SK-N-SH (cell line): Measurements from ENCODE around the gene ARFGEF2. TPM values are rescaled to one million over a fixed set of nuclear protein-coding genes. Genes with fewer than 3 reads are reported as not detected.

Source experiments
- CTCF ChIA-PET: fragments of 300-600, 350-600 bp; formaldehyde crosslinking; extraction: SDS; loops from one replicate; lab custom pipeline; 2021; lab: Yijun Ruan, JAX
- POLR2A ChIA-PET: fragments of 350-600 bp; sonication (Branson Sonifier 250); formaldehyde crosslinking; extraction: SDS; loops from one replicate; lab custom pipeline; 2020; ENCODE audit warnings: antibody characterized with exemption, inconsistent platforms; lab: Yijun Ruan, JAX
- DNase-seq: peaks from one replicate; pipeline ENCODE4 v3.0.0; 2012
- H2AFZ ChIP-seq: fragments of 200-600 bp; sonication (generic); 2 replicates; pipeline ENCODE4 v1.8.1; 2016; ENCODE audit warnings: antibody characterized with exemption, mild to moderate bottlenecking, low read depth
- H3F3A ChIP-seq: fragments of 200-600 bp; sonication (generic); replicated peaks from 2 replicates; pipeline ENCODE3; 2016; ENCODE audit warnings: antibody characterized with exemption, mild to moderate bottlenecking; ENCODE audit not compliant: insufficient read depth
- H3K27ac ChIP-seq, 2 experiments: fragments of 200-500 bp in 1 of 2; fragments of 200-600 bp in 1 of 2; sonication (Bioruptor generic) in 1 of 2; sonication (generic), shearing (Covaris generic) in 1 of 2; 2 replicates each; pipeline versions ENCODE4 v1.5.1 to v1.6.1; 2014 to 2016; ENCODE audit warnings: low read depth in 2 of 2, inconsistent platforms in 1 of 2, low read length in 1 of 2, mild to moderate bottlenecking in 1 of 2, mixed read lengths in 1 of 2
- H3K27me3 ChIP-seq: fragments of 200-600 bp; sonication (generic), shearing (Covaris generic); 2 replicates; pipeline ENCODE4 v1.6.1; 2016; ENCODE audit warnings: mixed run types; ENCODE audit not compliant: insufficient read depth
- H3K36me3 ChIP-seq, 2 experiments: fragments of 200-500 bp in 1 of 2; fragments of 200-600 bp in 1 of 2; sonication (Bioruptor generic) in 1 of 2; sonication (generic) in 1 of 2; replicated peaks in 1 of 2; 2 replicates each; pipeline versions ENCODE3 to v1.5.1; 2014 to 2016; ENCODE audit warnings: low read length in 1 of 2, mild to moderate bottlenecking in 1 of 2; ENCODE audit not compliant: insufficient read depth in 2 of 2, control insufficient read depth in 1 of 2
- H3K4me1 ChIP-seq, 2 experiments: fragments of 200-500 bp in 1 of 2; fragments of 200-600 bp in 1 of 2; sonication (Bioruptor generic) in 1 of 2; sonication (generic), shearing (Covaris generic) in 1 of 2; 2 replicates each; pipeline versions ENCODE4 v1.5.1 to v1.6.1; 2014 to 2016; ENCODE audit warnings: low read depth in 1 of 2, low read length in 1 of 2, mixed run types in 1 of 2; ENCODE audit not compliant: insufficient read depth in 2 of 2, control insufficient read depth in 1 of 2
- H3K4me2 ChIP-seq: fragments of 200-600 bp; sonication (generic), shearing (Covaris generic); 2 replicates; pipeline ENCODE4 v1.6.1; 2017; ENCODE audit warnings: mixed run types
- H3K4me3 ChIP-seq, 2 experiments: fragments of 200-500 bp in 1 of 2; fragments of 200-600 bp in 1 of 2; sonication (Bioruptor generic) in 1 of 2; sonication (generic), shearing (Covaris generic) in 1 of 2; 2 replicates each; pipeline versions ENCODE4 v1.5.1 to v1.8.1; 2014 to 2016; ENCODE audit warnings: low read depth in 2 of 2, inconsistent platforms in 1 of 2, low read length in 1 of 2, mild to moderate bottlenecking in 1 of 2, mixed read lengths in 1 of 2, moderate library complexity in 1 of 2
- H3K79me2 ChIP-seq: fragments of 200-600 bp; sonication (generic); 2 replicates; pipeline ENCODE4 v1.8.1; 2017; ENCODE audit warnings: mild to moderate bottlenecking; ENCODE audit not compliant: insufficient read depth
- H3K9ac ChIP-seq: fragments of 200-600 bp; sonication (generic); 2 replicates; pipeline ENCODE4 v1.6.1; 2017; ENCODE audit warnings: mixed run types
- H3K9me2 ChIP-seq: fragments of 200-600 bp; sonication (generic); 2 replicates; pipeline ENCODE4 v1.6.1; 2017; ENCODE audit warnings: mixed run types
- H3K9me3 ChIP-seq: fragments of 200-600 bp; sonication (generic); 2 replicates; pipeline ENCODE4 v1.6.1; 2017; ENCODE audit warnings: mixed run types, mild to moderate bottlenecking, moderate library complexity
- H4K20me1 ChIP-seq: fragments of 200-600 bp; sonication (generic); 2 replicates; pipeline ENCODE4 v1.6.1; 2017; ENCODE audit warnings: mild to moderate bottlenecking, mixed run types; ENCODE audit not compliant: insufficient read depth
- CHD2 ChIP-seq: fragments of 150-350 bp; IDR thresholded peaks from 2 replicates; pipeline ENCODE4 v1.6.1; 2018; ENCODE audit warnings: low read length; ENCODE audit not compliant: partially characterized antibody
- EP300 ChIP-seq, 2 experiments: IDR thresholded peaks; 2 replicates each; pipeline versions ENCODE4 v1.4.0 to v1.6.1; 2012; ENCODE audit warnings: borderline replicate concordance in 1 of 2, low read depth in 1 of 2, low read length in 1 of 2
- FOSL2 ChIP-seq: IDR thresholded peaks from 2 replicates; pipeline ENCODE4 v1.4.0; 2012; ENCODE audit warnings: low read depth, mild to moderate bottlenecking, moderate library complexity, borderline replicate concordance
- GABPA ChIP-seq: IDR thresholded peaks from 2 replicates; pipeline ENCODE4 v1.4.0; 2012; ENCODE audit warnings: low read depth, mild to moderate bottlenecking
- GATA2 ChIP-seq: sonication (generic); formaldehyde crosslinking; IDR thresholded peaks from 2 replicates; pipeline ENCODE4 v1.5.0; 2020; ENCODE audit warnings: mild to moderate bottlenecking, missing genetic modification reagents
- MXI1 ChIP-seq: IDR thresholded peaks from 2 replicates; pipeline ENCODE4 v1.6.1; 2012; ENCODE audit warnings: mild to moderate bottlenecking, low read depth, low read length, improper control_type of control experiment
- NFIC ChIP-seq: IDR thresholded peaks from 2 replicates; pipeline ENCODE4 v1.4.0; 2012; ENCODE audit warnings: borderline replicate concordance
- POLR2AphosphoS5 ChIP-seq: IDR thresholded peaks from 2 replicates; pipeline ENCODE4 v1.6.1; 2012; ENCODE audit warnings: low read depth, low read length
- RAD21 ChIP-seq: IDR thresholded peaks from 2 replicates; pipeline ENCODE4 v1.6.1; 2012; ENCODE audit warnings: mild to moderate bottlenecking, low read length
- RCOR1 ChIP-seq: fragments of 150-350 bp; IDR thresholded peaks from 2 replicates; pipeline ENCODE4 v1.6.1; 2017; ENCODE audit warnings: antibody characterized with exemption, low read length
- SIN3A ChIP-seq: IDR thresholded peaks from 2 replicates; pipeline ENCODE4 v1.6.1; 2012; ENCODE audit warnings: low read depth, mild to moderate bottlenecking, low read length, moderate library complexity, borderline replicate concordance
- YY1 ChIP-seq: IDR thresholded peaks from 2 replicates; pipeline ENCODE4 v1.4.0; 2012; ENCODE audit warnings: low read depth, mild to moderate bottlenecking
- WGBS: methylation state at CpG from one replicate; pipeline ENCODE4 v1.1.6; 2017; ENCODE audit warnings: low lambda C conversion rate; 5-methylcytosine and 5-hydroxymethylcytosine counted together
- polyA plus RNA-seq, 3 experiments: library from polyadenylated mRNA; depleted of rRNA; stranded (reverse); fragments of >200 nt; gene quantifications; 2 replicates each; pipeline ENCODE4 v1.2.3, GENCODE V29; 2012
- TF ChIP-seq, protein P1 (sequence below): fragments of 150-350 bp; IDR thresholded peaks from 2 replicates; pipeline ENCODE4 v1.6.1; 2016; ENCODE audit warnings: mild to moderate bottlenecking, low read depth, low read length
- TF ChIP-seq, protein P2 (sequence below): IDR thresholded peaks from 2 replicates; pipeline ENCODE4 v1.4.0; 2012; ENCODE audit warnings: low read depth, borderline replicate concordance
- TF ChIP-seq, protein P3 (sequence below): IDR thresholded peaks from 2 replicates; pipeline ENCODE4; 2012

ARFGEF2 gene
- polyA plus RNA-seq, 1 of the 3 experiments (the other 2 are of a cell fraction) = 6.1 TPM

DNA sequence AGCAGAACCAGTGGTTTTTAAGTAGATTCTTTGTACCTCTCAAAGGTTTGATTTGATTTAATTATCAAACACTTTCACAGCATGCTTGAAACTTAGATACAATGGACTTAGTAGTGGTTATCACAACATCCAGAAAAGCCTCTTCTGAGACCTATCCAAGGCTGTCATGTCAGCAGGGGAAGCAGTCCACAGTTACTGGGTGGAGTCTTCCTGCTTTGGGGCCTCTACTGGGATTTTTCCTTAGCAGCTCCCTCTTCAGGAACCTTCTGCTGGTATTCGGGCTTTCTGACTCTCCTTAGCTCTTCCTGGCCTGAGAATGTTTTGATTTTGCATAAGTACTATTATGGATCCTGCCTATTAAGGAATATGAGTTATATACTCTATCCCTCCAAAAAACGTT, 36.0 kb downstream of the ARFGEF2 start:
- no peaks in the 10 kb centered on the region for H3F3A ChIP-seq
- no peaks in the 10 kb centered on the region for H4K20me1 ChIP-seq
- H3K4me1 ChIP-seq = peaks cover 0 to 2% of the 10 kb centered on the region in 2 experiments; a peak in 1 of 4 replicates
- CTCF ChIA-PET = interaction anchor here (1.4 kb wide), 1 partner anchor 300 kb away, joined by 4 read pairs; no protein-coding TSS in a partner anchor
- H3K4me3 ChIP-seq = no peak overlapping the region
- no peak for TF ChIP-seq SIN3A
- TF ChIP-seq, protein P1, sequence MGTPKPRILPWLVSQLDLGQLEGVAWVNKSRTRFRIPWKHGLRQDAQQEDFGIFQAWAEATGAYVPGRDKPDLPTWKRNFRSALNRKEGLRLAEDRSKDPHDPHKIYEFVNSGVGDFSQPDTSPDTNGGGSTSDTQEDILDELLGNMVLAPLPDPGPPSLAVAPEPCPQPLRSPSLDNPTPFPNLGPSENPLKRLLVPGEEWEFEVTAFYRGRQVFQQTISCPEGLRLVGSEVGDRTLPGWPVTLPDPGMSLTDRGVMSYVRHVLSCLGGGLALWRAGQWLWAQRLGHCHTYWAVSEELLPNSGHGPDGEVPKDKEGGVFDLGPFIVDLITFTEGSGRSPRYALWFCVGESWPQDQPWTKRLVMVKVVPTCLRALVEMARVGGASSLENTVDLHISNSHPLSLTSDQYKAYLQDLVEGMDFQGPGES = no peak
- DNase-seq = no peak
- H3K27ac ChIP-seq = no peak overlapping the region
- no peak overlapping the region for H3K4me2 ChIP-seq
- no peak overlapping the region for H2AFZ ChIP-seq
- H3K9me3 ChIP-seq = no peaks in the 10 kb centered on the region
- 90% methylated on average over 2 of the region's 2 CpGs for WGBS
- H3K79me2 ChIP-seq = no peaks in the 10 kb centered on the region
- no peaks in the 10 kb centered on the region for H3K9me2 ChIP-seq
- H3K27me3 ChIP-seq = no peaks in the 10 kb centered on the region
- H3K36me3 ChIP-seq = peaks cover 31 to 49% of the 10 kb centered on the region in 2 experiments
- POLR2A ChIA-PET = no interaction called here
- no peak overlapping the region for H3K9ac ChIP-seq

DNA sequence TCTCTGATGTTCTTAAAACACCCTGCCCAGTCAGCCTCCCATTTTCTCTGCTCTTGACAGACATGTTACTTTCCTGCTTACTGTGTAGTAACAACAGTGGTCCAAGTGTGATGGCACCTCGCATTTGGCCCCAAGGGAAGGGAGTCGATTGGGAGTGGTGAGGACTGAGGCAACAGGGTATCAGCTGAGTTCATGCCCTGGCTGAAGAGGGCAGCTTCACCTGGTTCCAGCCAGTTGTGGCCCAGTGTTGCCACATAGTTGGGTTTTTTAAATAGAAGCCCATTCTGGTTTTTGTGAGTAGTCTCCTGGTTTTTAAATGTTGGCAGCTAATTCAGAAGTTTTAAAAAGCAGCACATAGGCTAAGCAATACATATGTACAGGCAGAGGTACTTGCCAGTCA, 37.2 kb downstream of the ARFGEF2 start:
- no peak for DNase-seq
- Histone ChIP-seq H4K20me1 (no peaks in the 10 kb centered on the region), H3K27ac (no peak overlapping the region), H3K4me2 (no peak overlapping the region), H2AFZ (no peak overlapping the region), H3K27me3 (no peaks in the 10 kb centered on the region), H3K9me3 (no peaks in the 10 kb centered on the region), H3K9ac (no peak overlapping the region), H3K4me1 (peaks cover 0 to 2% of the 10 kb centered on the region in 2 experiments; a peak in 1 of 4 replicates), H3K4me3 (no peak overlapping the region), H3K79me2 (no peaks in the 10 kb centered on the region), H3K36me3 (peaks cover 23 to 42% of the 10 kb centered on the region in 2 experiments), H3F3A (no peaks in the 10 kb centered on the region), H3K9me2 (no peaks in the 10 kb centered on the region)
- ChIA-PET CTCF (interaction anchor here (1.0 to 1.9 kb wide), 2 partner anchors 10 to 301 kb away, joined by 3 to 4 read pairs; no protein-coding TSS in a partner anchor), POLR2A (no interaction called here)
- TF ChIP-seq NFIC = no peak
- 96% methylated on average over 2 of the region's 2 CpGs for WGBS

DNA sequence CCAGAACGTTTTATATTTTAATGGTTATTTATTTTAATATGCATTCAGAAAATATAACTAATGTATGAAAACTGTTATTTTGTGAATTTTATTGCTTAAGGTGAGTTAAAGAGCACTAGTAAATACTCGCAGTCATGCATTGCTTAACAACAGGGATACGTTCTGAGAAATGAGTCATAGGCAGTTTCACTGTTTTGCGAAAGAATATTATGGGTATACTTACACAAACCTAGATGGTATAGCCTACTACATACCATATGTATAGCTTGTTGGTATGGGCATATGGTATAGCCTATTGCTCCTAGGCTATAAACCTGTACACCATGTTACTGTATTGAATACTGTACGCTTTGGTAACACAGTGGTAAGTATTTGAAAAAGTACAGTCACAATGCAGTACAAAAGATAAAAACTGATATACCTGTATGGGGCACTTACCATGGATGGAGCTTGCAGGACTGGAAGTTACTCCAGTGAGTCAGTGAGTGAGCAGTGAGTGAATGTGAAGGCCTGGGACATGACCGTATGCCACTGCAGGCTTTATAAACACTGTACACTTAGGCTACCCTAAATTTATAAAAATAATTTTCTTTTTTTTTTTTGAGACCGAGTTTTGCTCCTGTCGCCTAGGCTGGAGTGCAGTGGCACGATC, 38.5 kb downstream of the ARFGEF2 start:
- no peaks in the 10 kb centered on the region; the same call in 1 of the 2 replicates for H4K20me1 ChIP-seq
- H3K4me3 ChIP-seq = no peak overlapping the region
- H3K4me2 ChIP-seq = no peak overlapping the region
- TF ChIP-seq FOSL2 = no peak
- no peak for TF ChIP-seq SIN3A
- no peak for TF ChIP-seq MXI1
- no peak for TF ChIP-seq POLR2AphosphoS5
- TF ChIP-seq CHD2 = no peak
- TF ChIP-seq GATA2 (CRISPR knock-in tag) = no peak
- no peak for TF ChIP-seq RCOR1
- no peak for TF ChIP-seq EP300 (IDR thresholded peaks at IDR 0.05; ENCODE audit: borderline replicate concordance in 1 of 2, low read depth in 1 of 2, low read length in 1 of 2)
- no peak for TF ChIP-seq YY1
- TF ChIP-seq RAD21 = no peak
- no peak for TF ChIP-seq GABPA
- TF ChIP-seq, protein P2, sequence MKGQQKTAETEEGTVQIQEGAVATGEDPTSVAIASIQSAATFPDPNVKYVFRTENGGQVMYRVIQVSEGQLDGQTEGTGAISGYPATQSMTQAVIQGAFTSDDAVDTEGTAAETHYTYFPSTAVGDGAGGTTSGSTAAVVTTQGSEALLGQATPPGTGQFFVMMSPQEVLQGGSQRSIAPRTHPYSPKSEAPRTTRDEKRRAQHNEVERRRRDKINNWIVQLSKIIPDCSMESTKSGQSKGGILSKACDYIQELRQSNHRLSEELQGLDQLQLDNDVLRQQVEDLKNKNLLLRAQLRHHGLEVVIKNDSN = no peak
- TF ChIP-seq, protein P3, sequence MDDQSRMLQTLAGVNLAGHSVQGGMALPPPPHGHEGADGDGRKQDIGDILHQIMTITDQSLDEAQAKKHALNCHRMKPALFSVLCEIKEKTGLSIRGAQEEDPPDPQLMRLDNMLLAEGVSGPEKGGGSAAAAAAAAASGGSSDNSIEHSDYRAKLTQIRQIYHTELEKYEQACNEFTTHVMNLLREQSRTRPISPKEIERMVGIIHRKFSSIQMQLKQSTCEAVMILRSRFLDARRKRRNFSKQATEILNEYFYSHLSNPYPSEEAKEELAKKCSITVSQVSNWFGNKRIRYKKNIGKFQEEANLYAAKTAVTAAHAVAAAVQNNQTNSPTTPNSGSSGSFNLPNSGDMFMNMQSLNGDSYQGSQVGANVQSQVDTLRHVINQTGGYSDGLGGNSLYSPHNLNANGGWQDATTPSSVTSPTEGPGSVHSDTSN = no peak
- peaks cover 0 to 2% of the 10 kb centered on the region in 2 experiments; a peak in 1 of 4 replicates for H3K4me1 ChIP-seq
- H3K27me3 ChIP-seq = no peaks in the 10 kb centered on the region
- H3K9me2 ChIP-seq = no peaks in the 10 kb centered on the region
- H3K9me3 ChIP-seq = no peaks in the 10 kb centered on the region
- no peak overlapping the region for H3K27ac ChIP-seq
- H3K79me2 ChIP-seq = no peaks in the 10 kb centered on the region
- no peak overlapping the region for H2AFZ ChIP-seq
- POLR2A ChIA-PET = no interaction called here
- CTCF ChIA-PET = interaction anchor here (1.9 kb wide), 1 partner anchor 302 kb away, joined by 4 read pairs; no protein-coding TSS in a partner anchor
- H3K9ac ChIP-seq = no peak overlapping the region
- peaks cover 4% of the 10 kb centered on the region for H3F3A ChIP-seq
- H3K36me3 ChIP-seq = peaks cover 22 to 31% of the 10 kb centered on the region in 2 experiments
- WGBS = 86% methylated on average over 9 of the region's 9 CpGs
- no peak for DNase-seq
